ENCODE measurements around the gene USH2A.

GRCh38 chr1:216222288-216222687 is 201.0 kb downstream of the USH2A start:
- TF ChIP-seq CTCF (IDR thresholded peaks at IDR 0.05) (no peak), EHMT2 (IDR thresholded peaks at IDR 0.05; ENCODE audit: low read depth) (no peak), RFX5 (IDR thresholded peaks at IDR 0.05) (no peak), MYC (IDR thresholded peaks at IDR 0.05; ENCODE audit: borderline replicate concordance, low read length) (no peak), MAX (IDR thresholded peaks at IDR 0.05) (no peak), E2F6 (IDR thresholded peaks at IDR 0.05; ENCODE audit: borderline replicate concordance, low read depth) (no peak), MAZ (IDR thresholded peaks at IDR 0.05; ENCODE audit: borderline replicate concordance, low read depth, low read length) (no peak), EP300 (IDR thresholded peaks at IDR 0.05) (no peak), REST (IDR thresholded peaks at IDR 0.05) (no peak), HMGXB4 (CRISPR knock-in tag; IDR thresholded peaks at IDR 0.05; ENCODE audit: borderline replicate concordance) (no peak), USF2 (IDR thresholded peaks at IDR 0.05) (no peak)
